Glutamatergic neuron (in vitro differentiated cells): Measurements from ENCODE around the gene INPP5J. TPM values are rescaled to one million over a fixed set of nuclear protein-coding genes. Genes with fewer than 3 reads are reported as not detected.

Experiments used
- DNase-seq: peaks from one replicate; pipeline ENCODE4 v3.0.0; 2022
- H3K27ac Mint-ChIP-seq: one replicate; pipeline ENCODE4 v1.8.0; 2020; ENCODE audit warnings: mild to moderate bottlenecking, mixed read lengths, inconsistent platforms; ENCODE audit not compliant: unreplicated experiment
- H3K27me3 Mint-ChIP-seq: one replicate; pipeline ENCODE4 v1.8.0; 2020; ENCODE audit warnings: mild to moderate bottlenecking, moderate library complexity, mixed read lengths, inconsistent platforms; ENCODE audit not compliant: unreplicated experiment
- H3K36me3 Mint-ChIP-seq: one replicate; pipeline ENCODE4 v1.8.0; 2020; ENCODE audit warnings: mild to moderate bottlenecking, mixed read lengths, inconsistent platforms; ENCODE audit not compliant: unreplicated experiment
- H3K4me1 Mint-ChIP-seq: one replicate; pipeline ENCODE4 v1.8.0; 2020; ENCODE audit warnings: mild to moderate bottlenecking, low read depth, mixed read lengths, inconsistent platforms; ENCODE audit not compliant: unreplicated experiment
- H3K4me3 Mint-ChIP-seq: one replicate; pipeline ENCODE4 v1.8.0; 2020; ENCODE audit warnings: mild to moderate bottlenecking, mixed read lengths, inconsistent platforms; ENCODE audit not compliant: unreplicated experiment
- H3K9me3 Mint-ChIP-seq: one replicate; pipeline ENCODE4 v1.8.0; 2020; ENCODE audit warnings: mild to moderate bottlenecking, moderate library complexity, mixed read lengths, inconsistent platforms; ENCODE audit not compliant: unreplicated experiment
- total RNA-seq: library from RNA; stranded (reverse); fragmentation: NEBNext Ultra II Directional; extraction: Animal tissue kit (Norgen Biotek cat#: 25700); gene quantifications from one replicate; pipeline ENCODE4 v1.2.1, GENCODE V29; 2021; ENCODE audit not compliant: unreplicated experiment
- TF ChIP-seq, protein P1 (sequence below): fragments of 200-600 bp; sonication (generic); IDR thresholded peaks from one replicate; pipeline ENCODE4 v1.5.0; 2021; ENCODE audit not compliant: partially characterized antibody, unreplicated experiment

INPP5J gene
- total RNA-seq, 1 donor from 2014 or later = 15.4 TPM

DNA sequence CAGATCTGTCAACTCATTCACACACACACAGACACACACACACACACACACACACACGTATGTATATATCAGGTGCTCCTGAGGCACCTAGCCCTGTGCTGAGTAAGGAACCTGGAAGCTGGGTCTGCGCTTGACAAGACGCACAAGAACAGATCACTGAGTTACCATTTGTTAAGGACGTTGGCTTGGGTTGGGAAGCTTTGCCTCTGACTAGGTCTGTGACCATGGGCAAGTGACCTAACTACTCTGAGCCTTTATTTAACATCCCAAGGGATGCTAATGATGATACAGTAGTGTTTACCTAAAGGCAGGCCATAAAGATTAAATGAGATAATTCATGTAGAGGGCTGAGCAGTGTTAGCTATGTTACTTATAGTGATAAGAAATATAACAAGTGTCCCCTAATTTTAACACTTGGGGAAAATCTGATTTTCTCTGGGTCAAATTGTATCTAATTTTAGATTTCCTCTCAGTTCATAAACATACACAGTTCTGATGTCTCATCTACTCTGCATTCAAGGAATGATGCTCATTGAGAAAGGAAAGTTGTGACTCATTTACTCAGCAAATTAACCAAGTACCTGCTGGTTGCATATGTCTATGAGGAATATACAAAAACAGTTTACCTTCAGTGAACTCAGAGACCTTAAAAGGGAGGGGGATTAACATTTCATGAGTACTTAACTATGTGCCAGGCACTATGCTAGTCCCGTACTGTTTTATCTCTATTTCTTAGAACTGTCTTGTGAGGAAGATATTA, 50.8 kb downstream of the INPP5J start:
- no peak for DNase-seq
- H3K27me3 Mint-ChIP-seq = no peaks in the 10 kb centered on the region
- peaks cover 4% of the 10 kb centered on the region for H3K4me1 Mint-ChIP-seq
- no peaks in the 10 kb centered on the region for H3K9me3 Mint-ChIP-seq
- no peak overlapping the region for H3K4me3 Mint-ChIP-seq
- TF ChIP-seq, protein P1, sequence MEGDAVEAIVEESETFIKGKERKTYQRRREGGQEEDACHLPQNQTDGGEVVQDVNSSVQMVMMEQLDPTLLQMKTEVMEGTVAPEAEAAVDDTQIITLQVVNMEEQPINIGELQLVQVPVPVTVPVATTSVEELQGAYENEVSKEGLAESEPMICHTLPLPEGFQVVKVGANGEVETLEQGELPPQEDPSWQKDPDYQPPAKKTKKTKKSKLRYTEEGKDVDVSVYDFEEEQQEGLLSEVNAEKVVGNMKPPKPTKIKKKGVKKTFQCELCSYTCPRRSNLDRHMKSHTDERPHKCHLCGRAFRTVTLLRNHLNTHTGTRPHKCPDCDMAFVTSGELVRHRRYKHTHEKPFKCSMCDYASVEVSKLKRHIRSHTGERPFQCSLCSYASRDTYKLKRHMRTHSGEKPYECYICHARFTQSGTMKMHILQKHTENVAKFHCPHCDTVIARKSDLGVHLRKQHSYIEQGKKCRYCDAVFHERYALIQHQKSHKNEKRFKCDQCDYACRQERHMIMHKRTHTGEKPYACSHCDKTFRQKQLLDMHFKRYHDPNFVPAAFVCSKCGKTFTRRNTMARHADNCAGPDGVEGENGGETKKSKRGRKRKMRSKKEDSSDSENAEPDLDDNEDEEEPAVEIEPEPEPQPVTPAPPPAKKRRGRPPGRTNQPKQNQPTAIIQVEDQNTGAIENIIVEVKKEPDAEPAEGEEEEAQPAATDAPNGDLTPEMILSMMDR = no peak
- no peaks in the 10 kb centered on the region for H3K36me3 Mint-ChIP-seq
- no peak overlapping the region for H3K27ac Mint-ChIP-seq

DNA sequence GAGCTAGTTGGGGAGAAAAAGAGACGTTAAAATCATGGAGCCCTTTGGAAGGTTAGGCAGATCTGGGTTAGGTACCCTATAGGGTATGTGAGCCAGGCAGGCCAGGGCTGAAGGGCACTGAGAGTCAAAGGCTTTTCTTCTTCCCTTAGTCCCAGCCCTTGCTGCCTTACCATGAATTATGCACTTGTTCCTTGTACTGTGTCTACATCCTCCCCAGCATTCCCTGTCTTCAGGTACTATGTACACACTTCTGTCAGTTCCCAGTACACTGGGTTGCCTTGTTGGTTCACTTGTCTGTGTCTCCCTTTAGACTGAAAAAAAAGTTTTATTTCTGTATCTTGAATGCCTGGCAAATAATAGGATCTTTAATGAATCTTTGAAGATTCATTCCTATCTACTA, 54.2 kb downstream of the INPP5J start:
- H3K4me1 Mint-ChIP-seq = no peaks in the 10 kb centered on the region
- H3K36me3 Mint-ChIP-seq = peaks cover 5% of the 10 kb centered on the region
- no peaks in the 10 kb centered on the region for H3K27me3 Mint-ChIP-seq
- H3K27ac Mint-ChIP-seq = no peak overlapping the region
- no peaks in the 10 kb centered on the region for H3K9me3 Mint-ChIP-seq
- DNase-seq = no peak
- TF ChIP-seq, protein P1 = no peak
- no peak overlapping the region for H3K4me3 Mint-ChIP-seq

DNA sequence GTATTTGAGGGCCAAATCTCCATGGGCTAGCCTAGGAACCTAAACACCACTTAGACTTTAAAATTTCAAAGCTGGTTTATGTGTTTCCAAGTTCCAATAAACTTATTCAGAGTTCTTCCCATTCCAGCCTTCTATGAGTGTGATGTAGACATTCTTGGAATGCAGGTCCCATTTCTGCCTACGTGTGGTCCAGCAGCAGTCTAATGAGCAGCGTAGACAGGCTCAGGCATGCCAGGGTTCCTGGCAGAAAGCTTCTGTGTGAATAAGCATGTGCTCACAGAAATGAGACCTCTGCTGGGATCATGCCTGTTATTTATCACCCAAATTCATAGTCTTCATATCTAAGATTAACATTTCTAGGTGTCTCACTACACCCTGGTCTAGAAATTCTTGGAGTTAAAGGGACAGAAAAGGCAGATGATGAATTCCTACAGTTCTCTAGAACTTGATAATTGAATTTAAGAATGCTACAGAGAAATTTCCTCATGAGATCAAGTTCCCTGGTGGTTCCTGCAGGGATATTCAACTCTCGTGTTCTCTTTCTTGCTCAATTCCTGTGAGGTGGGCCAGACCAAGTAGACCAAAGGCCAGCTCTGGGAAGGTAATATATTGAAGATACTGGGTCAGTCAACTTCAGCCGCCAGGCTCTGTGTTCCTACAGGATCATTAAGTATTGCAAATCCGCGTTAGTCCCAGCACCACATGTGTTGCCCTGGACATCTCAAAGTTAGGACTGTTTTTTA, 54.8 kb downstream of the INPP5J start:
- no peak overlapping the region for H3K27ac Mint-ChIP-seq
- DNase-seq = no peak
- no peak overlapping the region for H3K4me3 Mint-ChIP-seq
- no peaks in the 10 kb centered on the region for H3K27me3 Mint-ChIP-seq
- TF ChIP-seq, protein P1 = no peak
- no peaks in the 10 kb centered on the region for H3K9me3 Mint-ChIP-seq
- peaks cover 5% of the 10 kb centered on the region for H3K36me3 Mint-ChIP-seq
- H3K4me1 Mint-ChIP-seq = no peaks in the 10 kb centered on the region

DNA sequence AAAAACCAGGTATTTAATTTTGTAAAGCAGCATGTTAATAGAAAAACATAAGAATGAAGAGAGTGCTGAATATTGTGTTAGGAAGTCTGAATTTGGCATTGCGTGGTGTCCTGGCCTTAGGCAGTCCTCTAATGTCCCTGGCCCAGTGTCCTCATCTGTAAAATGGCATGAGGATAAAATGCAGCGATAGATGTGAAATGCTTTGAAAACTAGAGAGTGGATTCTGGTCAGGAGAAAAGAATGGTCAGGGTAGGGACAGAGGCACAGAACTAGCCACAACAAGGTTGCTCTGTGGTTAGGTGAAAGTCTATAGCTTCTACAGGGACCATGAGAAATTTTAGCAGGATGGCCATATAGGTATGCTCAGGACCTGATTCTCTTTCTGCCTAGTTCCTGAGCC, 56.1 kb downstream of the INPP5J start:
- no peak overlapping the region for H3K4me3 Mint-ChIP-seq
- TF ChIP-seq, protein P1 = no peak
- H3K4me1 Mint-ChIP-seq = no peaks in the 10 kb centered on the region
- DNase-seq = no peak
- peaks cover 5% of the 10 kb centered on the region for H3K36me3 Mint-ChIP-seq
- no peaks in the 10 kb centered on the region for H3K9me3 Mint-ChIP-seq
- H3K27ac Mint-ChIP-seq = no peak overlapping the region
- no peaks in the 10 kb centered on the region for H3K27me3 Mint-ChIP-seq

DNA sequence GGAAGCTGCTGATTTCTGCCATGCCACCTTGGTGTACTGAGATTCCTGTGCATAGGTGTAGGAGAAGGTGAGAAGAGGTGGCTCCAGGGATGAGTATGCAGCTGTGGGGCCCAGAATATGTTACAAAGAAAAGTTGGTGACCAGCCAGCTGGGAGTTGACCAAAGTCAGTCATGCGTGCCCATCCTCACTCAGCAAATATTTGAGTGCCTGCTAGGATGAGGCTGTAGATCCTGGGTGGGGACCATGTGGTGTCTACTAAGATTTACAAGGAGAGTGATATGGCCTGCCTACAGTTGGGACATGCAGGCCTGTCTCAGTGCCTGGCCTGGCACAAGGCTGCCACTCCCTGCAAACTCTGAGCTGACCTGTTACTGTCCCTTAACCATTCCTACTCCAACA, 56.6 kb downstream of the INPP5J start:
- no peak overlapping the region for H3K27ac Mint-ChIP-seq
- no peaks in the 10 kb centered on the region for H3K27me3 Mint-ChIP-seq
- H3K36me3 Mint-ChIP-seq = peaks cover 5% of the 10 kb centered on the region
- TF ChIP-seq, protein P1 = no peak
- DNase-seq = no peak
- no peaks in the 10 kb centered on the region for H3K9me3 Mint-ChIP-seq
- no peak overlapping the region for H3K4me3 Mint-ChIP-seq
- H3K4me1 Mint-ChIP-seq = no peaks in the 10 kb centered on the region
